ENCODE measurements around the gene PLAAT2.

PLAAT2 gene

DNA sequence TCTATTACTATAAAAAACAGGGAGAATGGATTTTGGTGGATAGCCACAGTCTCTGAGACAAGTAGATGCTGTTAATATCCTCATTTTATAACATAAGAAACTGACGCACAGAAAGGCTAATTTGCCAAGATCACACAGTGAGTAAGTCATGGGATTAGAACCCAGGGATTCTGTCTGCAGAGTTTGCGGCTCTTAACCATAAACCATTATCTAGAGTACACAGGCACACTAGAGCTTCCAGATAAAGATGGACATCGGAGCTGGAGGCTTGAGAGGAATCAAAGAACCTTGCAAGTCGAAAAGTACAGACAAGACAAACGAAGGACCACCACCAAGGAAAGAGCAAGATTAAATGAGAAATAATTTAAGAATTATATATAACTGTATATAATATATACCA is 46.0 kb downstream of the PLAAT2 start:
- DNase-seq (ENCODE audit: low spot score): no peak

- DNase-seq (ENCODE audit: low spot score): no peak
Measured at GRCh38 chr11:63516109-63516508, 47.1 kb downstream of the PLAAT2 start.

- DNase-seq (ENCODE audit: low spot score): no peak
Measured at GRCh38 chr11:63512816-63513215, 50.4 kb downstream of the PLAAT2 start.

GRCh38 chr11:63511048-63511748 is 52.0 kb downstream of the PLAAT2 start:
- no peak for DNase-seq (ENCODE audit: low spot score)

GRCh38 chr11:63510360-63511047 is 52.7 kb downstream of the PLAAT2 start:
- DNase-seq (ENCODE audit: low spot score): no peak

DNA sequence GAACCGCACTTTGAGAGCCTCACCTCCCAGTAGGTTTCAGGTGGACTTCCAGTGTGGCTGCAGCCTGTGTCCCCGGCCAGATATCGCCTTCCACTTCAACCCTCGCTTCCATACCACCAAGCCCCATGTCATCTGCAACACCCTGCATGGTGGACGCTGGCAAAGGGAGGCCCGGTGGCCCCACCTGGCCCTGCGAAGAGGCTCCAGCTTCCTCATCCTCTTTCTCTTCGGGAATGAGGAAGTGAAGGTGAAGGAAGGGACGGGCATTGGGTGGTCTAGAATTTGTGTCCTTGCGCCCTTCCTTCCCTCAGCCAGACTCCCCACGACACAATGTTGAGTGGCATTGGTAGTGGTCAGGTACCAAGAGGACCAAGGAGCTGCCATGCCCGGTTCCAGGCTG is 54.4 kb downstream of the PLAAT2 start:
- DNase-seq (ENCODE audit: low spot score): no peak

DNA sequence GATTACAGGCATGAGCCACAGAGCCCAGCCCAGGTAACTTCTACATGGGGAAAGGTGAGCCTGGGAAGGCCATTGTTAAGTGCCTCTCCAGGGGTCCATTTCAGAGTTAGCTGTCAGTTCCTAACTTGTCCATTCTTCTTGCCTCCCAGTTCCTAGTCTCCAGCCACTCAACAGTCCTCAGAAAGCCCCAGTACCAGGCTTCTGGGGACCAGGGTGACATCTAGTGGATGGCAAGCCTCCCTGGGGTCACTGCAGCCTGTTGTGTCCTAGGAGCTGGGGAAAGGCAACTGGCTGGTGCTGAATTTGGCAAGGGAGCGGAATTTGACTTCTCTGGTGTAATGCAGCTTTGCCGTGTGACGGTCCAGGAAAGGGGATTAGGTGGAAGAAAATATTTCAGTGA is 55.2 kb downstream of the PLAAT2 start:
- DNase-seq (ENCODE audit: low spot score): no peak

- no peak for DNase-seq (ENCODE audit: low spot score)
Measured at GRCh38 chr11:63507511-63507910, 55.7 kb downstream of the PLAAT2 start.

GRCh38 chr11:63506876-63507275 is 56.3 kb downstream of the PLAAT2 start:
- no peak for DNase-seq (ENCODE audit: low spot score)

DNA sequence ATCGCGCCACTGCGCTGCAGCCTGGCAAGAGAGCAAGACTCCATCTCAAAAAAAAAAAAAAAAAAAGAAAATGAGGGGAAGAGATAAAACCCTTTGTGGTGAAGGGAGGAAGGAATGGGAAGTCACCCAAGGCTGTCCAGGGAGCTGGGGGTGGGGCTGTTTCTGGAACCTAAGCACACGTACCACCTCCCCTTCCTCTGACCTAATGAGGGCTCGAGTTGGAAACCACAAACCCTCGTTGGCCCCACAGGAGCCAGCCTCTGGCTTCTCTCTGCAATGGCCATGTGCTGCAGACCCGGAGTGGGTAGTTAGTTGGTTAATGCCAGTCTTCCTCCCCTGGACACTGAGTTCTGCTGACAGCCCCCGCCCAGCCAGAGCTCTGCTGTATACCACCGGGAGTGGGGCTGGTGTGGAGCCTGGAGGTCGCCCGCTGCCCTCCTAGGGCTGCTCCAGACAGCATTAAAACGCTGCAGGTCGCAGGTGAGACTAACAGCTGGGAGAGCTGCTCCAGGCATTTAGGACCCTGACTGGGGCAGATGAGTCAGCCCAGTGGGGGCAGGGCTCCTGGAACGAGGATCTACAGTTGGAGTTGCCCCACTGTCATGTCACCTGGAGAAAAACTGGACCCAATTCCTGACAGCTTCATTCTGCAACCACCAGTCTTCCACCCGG is 57.2 kb downstream of the PLAAT2 start, which contains the start of gene LGALS12:
Gene LGALS12 (plus strand): TSS at position 228 of the 672 bp plus-strand sequence. CDS start 375 bp downstream, at position 603.
- no peak for DNase-seq (ENCODE audit: low spot score)

GRCh38 chr11:63504933-63505586 is 58.1 kb downstream of the PLAAT2 start:
- no peak for DNase-seq (ENCODE audit: low spot score)

- DNase-seq (ENCODE audit: low spot score): no peak
Measured at GRCh38 chr11:63504054-63504453, 59.1 kb downstream of the PLAAT2 start.

- DNase-seq (ENCODE audit: low spot score): no peak
Measured at GRCh38 chr11:63503492-63503891, 59.7 kb downstream of the PLAAT2 start.
